ENCODE measurements around the gene TOLLIP. TPM values are rescaled to one million over a fixed set of nuclear protein-coding genes. Genes with fewer than 3 reads are reported as not detected.

Gene TOLLIP
- total RNA-seq, 6 experiments from 2014 or later: 41.4 to 53.6 (median 49.0) TPM

DNA sequence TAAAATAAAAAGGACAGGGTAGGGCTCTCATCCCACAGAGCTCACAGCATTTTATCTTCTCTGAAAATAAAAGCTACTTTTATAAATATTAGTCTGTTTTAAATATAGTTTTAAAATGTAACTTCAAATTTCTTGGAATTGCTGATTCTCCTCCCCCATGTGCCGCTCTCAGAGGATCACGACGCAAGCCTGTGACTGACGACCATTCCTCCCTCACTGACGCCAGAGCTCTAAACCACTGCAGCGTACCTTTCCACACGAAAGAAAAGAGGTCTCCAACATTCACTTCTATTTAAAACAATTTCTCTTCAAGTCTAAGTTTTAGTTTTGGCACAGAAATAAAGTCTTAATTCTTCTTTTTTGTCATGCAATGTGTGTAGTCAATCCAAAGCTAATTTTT is 9.3 kb downstream of the TOLLIP start:
- TF ChIP-seq, protein P1, sequence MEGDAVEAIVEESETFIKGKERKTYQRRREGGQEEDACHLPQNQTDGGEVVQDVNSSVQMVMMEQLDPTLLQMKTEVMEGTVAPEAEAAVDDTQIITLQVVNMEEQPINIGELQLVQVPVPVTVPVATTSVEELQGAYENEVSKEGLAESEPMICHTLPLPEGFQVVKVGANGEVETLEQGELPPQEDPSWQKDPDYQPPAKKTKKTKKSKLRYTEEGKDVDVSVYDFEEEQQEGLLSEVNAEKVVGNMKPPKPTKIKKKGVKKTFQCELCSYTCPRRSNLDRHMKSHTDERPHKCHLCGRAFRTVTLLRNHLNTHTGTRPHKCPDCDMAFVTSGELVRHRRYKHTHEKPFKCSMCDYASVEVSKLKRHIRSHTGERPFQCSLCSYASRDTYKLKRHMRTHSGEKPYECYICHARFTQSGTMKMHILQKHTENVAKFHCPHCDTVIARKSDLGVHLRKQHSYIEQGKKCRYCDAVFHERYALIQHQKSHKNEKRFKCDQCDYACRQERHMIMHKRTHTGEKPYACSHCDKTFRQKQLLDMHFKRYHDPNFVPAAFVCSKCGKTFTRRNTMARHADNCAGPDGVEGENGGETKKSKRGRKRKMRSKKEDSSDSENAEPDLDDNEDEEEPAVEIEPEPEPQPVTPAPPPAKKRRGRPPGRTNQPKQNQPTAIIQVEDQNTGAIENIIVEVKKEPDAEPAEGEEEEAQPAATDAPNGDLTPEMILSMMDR (IDR thresholded peaks at IDR 0.05): no peak
- Mint-ChIP-seq H3K9me3 (no peaks in the 10 kb centered on the region), H3K27me3 (ENCODE audit: insufficient read depth) (0 out of 2 replicates have a peak, but pooled peaks cover 1% of the 10 kb centered on the region), H3K27ac (no peak overlapping the region), H3K4me1 (ENCODE audit: low read depth) (no peaks in the 10 kb centered on the region), H3K4me3 (no peak overlapping the region), H3K36me3 (ENCODE audit: low read depth) (peaks cover 3% of the 10 kb centered on the region; the same call in 1 of the 2 replicates)
- no peak for DNase-seq

DNA sequence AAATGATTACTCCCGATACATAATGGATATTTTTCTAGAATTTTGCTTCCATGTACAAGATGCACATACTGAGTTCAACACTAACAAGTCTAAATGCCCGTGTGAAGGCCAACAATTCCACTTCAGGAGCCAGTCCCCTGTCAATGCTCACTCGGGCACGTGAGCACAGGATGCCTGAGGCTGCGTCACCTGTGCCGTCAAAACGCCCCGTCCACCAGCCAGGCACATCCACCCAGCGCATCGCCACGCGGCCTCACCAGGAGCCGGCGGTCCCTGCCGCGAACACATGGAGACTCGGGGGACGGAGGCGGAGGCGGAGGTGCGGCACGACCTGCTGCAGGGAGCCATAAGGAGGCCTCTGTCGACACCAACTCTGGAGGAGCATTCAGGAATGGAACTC is 9.8 kb downstream of the TOLLIP start:
- Mint-ChIP-seq H3K4me3 (no peak overlapping the region), H3K36me3 (ENCODE audit: low read depth) (peaks cover 3% of the 10 kb centered on the region; the same call in 1 of the 2 replicates), H3K27ac (no peak overlapping the region), H3K4me1 (ENCODE audit: low read depth) (no peaks in the 10 kb centered on the region), H3K9me3 (no peaks in the 10 kb centered on the region), H3K27me3 (ENCODE audit: insufficient read depth) (0 out of 2 replicates have a peak, but pooled peaks cover 1% of the 10 kb centered on the region)
- TF ChIP-seq, protein P1 (IDR thresholded peaks at IDR 0.05): no peak
- DNase-seq: no peak

DNA sequence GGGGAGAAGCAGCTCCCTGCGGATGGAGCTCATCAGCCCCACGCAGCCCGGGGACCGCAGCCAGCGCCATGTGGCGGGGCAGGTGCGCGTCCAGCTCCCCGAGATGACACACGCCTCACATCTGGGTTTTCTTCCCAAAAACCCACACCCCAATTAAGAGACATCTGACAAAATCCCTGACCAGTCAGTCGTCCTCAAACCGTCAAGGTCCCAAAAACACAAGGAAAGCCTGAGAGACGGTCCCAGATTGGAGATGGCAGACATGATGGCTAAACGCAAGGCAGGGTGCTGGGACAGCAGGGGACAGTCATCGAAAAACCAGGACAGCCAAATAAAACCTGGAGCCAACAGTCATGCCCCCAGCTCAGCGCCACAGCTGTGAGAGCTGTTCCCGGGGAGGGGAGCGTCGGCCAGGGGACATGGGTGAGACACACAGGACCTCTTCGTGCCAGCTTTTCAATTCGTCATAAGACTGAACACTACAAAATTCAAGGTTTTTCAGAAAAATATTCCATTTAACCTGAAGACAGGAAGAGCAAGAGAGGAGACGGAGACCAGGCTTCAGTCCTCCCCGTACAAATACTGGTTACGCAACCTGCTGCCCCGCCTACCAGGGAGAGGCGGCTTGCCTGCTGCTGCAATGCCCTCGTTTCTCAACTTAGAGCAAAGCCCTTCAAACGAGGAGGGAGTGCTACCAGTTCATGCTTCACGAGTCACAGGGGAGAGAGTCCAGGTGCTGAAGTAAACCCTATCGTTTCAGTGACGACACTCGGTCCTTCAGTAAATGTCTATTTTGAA is 10.5 kb downstream of the TOLLIP start:
- Mint-ChIP-seq H3K4me1 (ENCODE audit: low read depth) (no peaks in the 10 kb centered on the region), H3K27me3 (ENCODE audit: insufficient read depth) (0 out of 2 replicates have a peak, but pooled peaks cover 1% of the 10 kb centered on the region), H3K9me3 (no peaks in the 10 kb centered on the region), H3K27ac (no peak overlapping the region), H3K4me3 (no peak overlapping the region), H3K36me3 (ENCODE audit: low read depth) (peaks cover 3% of the 10 kb centered on the region; the same call in 1 of the 2 replicates)
- TF ChIP-seq, protein P1 (IDR thresholded peaks at IDR 0.05): no peak
- DNase-seq: no peak

DNA sequence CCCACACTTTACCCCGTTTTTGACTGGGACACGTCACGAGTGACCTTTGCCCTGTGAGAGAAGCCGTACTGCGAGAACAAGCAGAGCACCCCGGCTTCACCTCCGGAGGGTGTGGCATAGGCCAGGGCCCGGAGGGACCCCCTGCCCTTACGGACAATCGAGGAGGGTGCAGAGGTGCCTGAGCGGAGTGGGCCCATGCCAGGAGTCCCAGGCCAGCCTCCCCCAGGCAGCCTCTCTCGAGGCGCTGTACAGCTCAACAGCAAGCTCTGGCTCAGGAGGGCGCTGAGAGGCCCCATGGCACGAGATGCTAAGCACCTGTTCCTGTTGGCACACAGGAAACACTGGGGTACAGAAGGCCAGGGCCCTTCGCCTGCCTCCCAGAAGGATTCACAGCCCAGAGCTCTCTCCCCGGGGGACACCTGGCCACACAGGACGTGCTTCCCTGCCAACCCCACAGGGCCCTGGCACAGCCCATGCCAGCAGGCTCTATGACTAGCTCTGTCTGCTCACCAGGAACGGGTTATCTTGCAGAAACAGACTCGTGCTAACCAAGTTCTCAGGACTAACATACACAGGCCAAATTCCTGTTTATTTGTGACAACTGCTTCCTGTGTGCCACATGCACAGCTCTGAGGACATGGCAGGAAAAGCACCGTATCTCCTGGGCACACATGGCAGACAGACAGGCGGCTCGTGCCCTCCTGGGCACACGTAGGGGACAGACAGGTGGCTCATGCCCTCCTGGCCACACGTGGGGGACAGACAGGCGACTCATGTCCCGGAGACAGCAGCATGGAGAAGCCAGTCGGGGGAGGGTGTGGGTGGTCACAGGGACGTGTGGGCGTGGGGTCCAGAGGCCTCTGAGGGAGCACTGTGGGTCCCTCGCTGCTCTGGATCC is 11.6 kb downstream of the TOLLIP start:
- Mint-ChIP-seq H3K4me3 (no peak overlapping the region), H3K27me3 (ENCODE audit: insufficient read depth) (no peaks in the 10 kb centered on the region), H3K36me3 (ENCODE audit: low read depth) (peaks cover 3% of the 10 kb centered on the region; the same call in 1 of the 2 replicates), H3K9me3 (no peaks in the 10 kb centered on the region), H3K4me1 (ENCODE audit: low read depth) (no peaks in the 10 kb centered on the region), H3K27ac (no peak overlapping the region)
- no peak for DNase-seq
- TF ChIP-seq, protein P1 (IDR thresholded peaks at IDR 0.05): no peak

DNA sequence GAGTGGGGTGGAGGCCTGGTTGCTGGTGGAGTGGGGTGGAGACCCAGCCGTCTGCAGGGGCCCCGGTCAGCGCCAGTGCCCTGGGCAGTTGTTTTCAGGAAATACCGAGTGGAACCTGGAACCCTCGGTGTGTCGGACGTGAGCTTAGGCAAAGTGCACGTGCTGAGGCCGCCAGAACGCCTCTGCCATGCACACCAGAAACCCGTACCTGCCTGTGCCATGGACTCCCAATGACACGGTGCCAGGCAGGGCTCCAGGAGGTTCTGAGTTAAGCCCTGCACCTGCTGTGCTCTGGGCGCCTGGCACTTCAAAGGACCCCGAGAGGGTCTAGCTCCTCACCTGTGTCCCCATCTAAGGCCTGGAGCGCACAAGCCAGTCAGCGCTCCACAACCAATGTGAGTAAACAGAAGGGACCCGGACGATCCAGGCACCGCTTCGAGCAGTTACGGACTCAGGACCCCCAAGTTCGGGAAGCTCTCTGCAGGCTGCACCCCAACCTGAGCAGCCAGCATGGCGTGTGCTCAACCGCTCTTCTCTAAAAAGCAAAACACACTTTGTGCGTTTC is 12.3 kb downstream of the TOLLIP start:
- H3K27ac Mint-ChIP-seq: no peak overlapping the region
- no peak overlapping the region for H3K4me3 Mint-ChIP-seq
- TF ChIP-seq, protein P1 (IDR thresholded peaks at IDR 0.05): no peak
- H3K27me3 Mint-ChIP-seq (ENCODE audit: insufficient read depth): no peaks in the 10 kb centered on the region
- DNase-seq: no peak
- H3K9me3 Mint-ChIP-seq: no peaks in the 10 kb centered on the region
- H3K4me1 Mint-ChIP-seq (ENCODE audit: low read depth): no peaks in the 10 kb centered on the region
- peaks cover 3% of the 10 kb centered on the region; the same call in 1 of the 2 replicates for H3K36me3 Mint-ChIP-seq (ENCODE audit: low read depth)
